ENCODE results near the gene MUSTN1. TPM values are rescaled to one million over a fixed set of nuclear protein-coding genes. Genes with fewer than 3 reads are reported as not detected.

The MUSTN1 gene
- total and polyA plus RNA-seq, 2 donors (not counting 1 experiment from before 2014, with no cell fraction given): 0.79 to 11.2 TPM

GRCh38 chr3:52796411-52796810 is 38.4 kb downstream of the MUSTN1 start:
- TF ChIP-seq EZH2 (IDR thresholded peaks at IDR 0.05; ENCODE audit: borderline replicate concordance, insufficient read depth, low read depth, low read length, poor library complexity, severe bottlenecking) (no peak), CTCF (IDR thresholded peaks at IDR 0.05) (no peak)
- no peaks in the 10 kb centered on the region for H3K79me2 ChIP-seq (ENCODE audit: control insufficient read depth, insufficient read depth, low read length)
- no peak overlapping the region for H3K4me3 Mint-ChIP-seq
- no peaks in the 10 kb centered on the region for H3K27me3 ChIP-seq (replicated peaks in 1 of 4; ENCODE audit: control extremely low read depth in 1 of 4, control insufficient read depth in 3 of 4, insufficient read depth in 4 of 4, low read length in 3 of 4)
- H2AFZ ChIP-seq (ENCODE audit: insufficient read depth, low read depth, low read length, poor library complexity, severe bottlenecking): no peak overlapping the region
- ChIA-PET CTCF (no interaction called here), POLR2A (no interaction called here)
- H3K4me1 ChIP-seq (ENCODE audit: control insufficient read depth in 2 of 2, insufficient read depth in 2 of 2, low read length in 2 of 2): no peaks in the 10 kb centered on the region
- ATAC-seq (ENCODE audit: low read depth) (no peak), DNase-seq (no peak)
- no peak overlapping the region for H3K4me3 ChIP-seq (ENCODE audit: control extremely low read depth in 1 of 5, extremely low read depth in 1 of 5, insufficient read depth in 1 of 5, low read depth in 2 of 5, low read length in 4 of 5)
- H3K4me1 Mint-ChIP-seq: no peaks in the 10 kb centered on the region
- H3K27me3 Mint-ChIP-seq: no peaks in the 10 kb centered on the region
- no peak overlapping the region for H3K27ac ChIP-seq (ENCODE audit: low read length in 2 of 2)
- H3K9me3 Mint-ChIP-seq (ENCODE audit: insufficient read depth): no peaks in the 10 kb centered on the region
- no peaks in the 10 kb centered on the region for H3K36me3 ChIP-seq (replicated peaks in 1 of 2; ENCODE audit: control extremely low read depth in 1 of 2, control insufficient read depth in 1 of 2, extremely low read depth in 1 of 2, insufficient read depth in 2 of 2, low read length in 1 of 2)
- H3K9me3 ChIP-seq (ENCODE audit: control extremely low read depth in 1 of 3, control insufficient read depth in 2 of 3, insufficient read depth in 1 of 3, low read length in 2 of 3): no peaks in the 10 kb centered on the region
- intact Hi-C loops (cut with micrococcal nuclease): no loop called here
- WGBS (ENCODE audit: insufficient coverage): 83% methylated on average over 5 of the region's 9 CpGs
- H3K27ac Mint-ChIP-seq: no peak overlapping the region
- H3K9ac ChIP-seq (ENCODE audit: low read length): no peak overlapping the region
- H3K4me2 ChIP-seq (replicated peaks; ENCODE audit: low read depth, low read length, poor library complexity, severe bottlenecking): no peak overlapping the region
- H4K20me1 ChIP-seq (ENCODE audit: control insufficient read depth, insufficient read depth, low read length, poor library complexity, severe bottlenecking): no peaks in the 10 kb centered on the region

GRCh38 chr3:52795298-52795900 is 39.4 kb downstream of the MUSTN1 start:
- intact Hi-C loops (cut with micrococcal nuclease): no loop called here
- ChIA-PET POLR2A (no interaction called here), CTCF (no interaction called here)
- Mint-ChIP-seq H3K9me3 (ENCODE audit: insufficient read depth) (no peaks in the 10 kb centered on the region), H3K4me1 (no peaks in the 10 kb centered on the region), H3K27me3 (no peaks in the 10 kb centered on the region), H3K4me3 (no peak overlapping the region), H3K27ac (no peak overlapping the region)
- no peak for TF ChIP-seq CTCF (IDR thresholded peaks at IDR 0.05)
- no peak for TF ChIP-seq EZH2 (IDR thresholded peaks at IDR 0.05; ENCODE audit: borderline replicate concordance, insufficient read depth, low read depth, low read length, poor library complexity, severe bottlenecking)
- no peak for DNase-seq
- no peak overlapping the region for H2AFZ ChIP-seq (ENCODE audit: insufficient read depth, low read depth, low read length, poor library complexity, severe bottlenecking)
- H3K9me3 ChIP-seq (ENCODE audit: control extremely low read depth in 1 of 3, control insufficient read depth in 2 of 3, insufficient read depth in 1 of 3, low read length in 2 of 3): no peaks in the 10 kb centered on the region
- 78% methylated on average over 9 of the region's 9 CpGs for WGBS (ENCODE audit: insufficient coverage)
- no peaks in the 10 kb centered on the region for H3K4me1 ChIP-seq (ENCODE audit: control insufficient read depth in 2 of 2, insufficient read depth in 2 of 2, low read length in 2 of 2)
- no peaks in the 10 kb centered on the region for H4K20me1 ChIP-seq (ENCODE audit: control insufficient read depth, insufficient read depth, low read length, poor library complexity, severe bottlenecking)
- H3K36me3 ChIP-seq (replicated peaks in 1 of 2; ENCODE audit: control extremely low read depth in 1 of 2, control insufficient read depth in 1 of 2, extremely low read depth in 1 of 2, insufficient read depth in 2 of 2, low read length in 1 of 2): no peaks in the 10 kb centered on the region
- no peak for ATAC-seq (ENCODE audit: low read depth)
- H3K4me3 ChIP-seq (ENCODE audit: control extremely low read depth in 1 of 5, extremely low read depth in 1 of 5, insufficient read depth in 1 of 5, low read depth in 2 of 5, low read length in 4 of 5): no peak overlapping the region
- H3K27ac ChIP-seq (ENCODE audit: low read length in 2 of 2): no peak overlapping the region
- no peak overlapping the region for H3K4me2 ChIP-seq (replicated peaks; ENCODE audit: low read depth, low read length, poor library complexity, severe bottlenecking)
- no peaks in the 10 kb centered on the region for H3K27me3 ChIP-seq (replicated peaks in 1 of 4; ENCODE audit: control extremely low read depth in 1 of 4, control insufficient read depth in 3 of 4, insufficient read depth in 4 of 4, low read length in 3 of 4)
- H3K79me2 ChIP-seq (ENCODE audit: control insufficient read depth, insufficient read depth, low read length): no peaks in the 10 kb centered on the region
- H3K9ac ChIP-seq (ENCODE audit: low read length): no peak overlapping the region
